BJ (cell line): ENCODE data around the gene PARP8. TPM values are rescaled to one million over a fixed set of nuclear protein-coding genes. Genes with fewer than 3 reads are reported as not detected.

Source experiments
- CTCF ChIA-PET: fragments of 350-600 bp; formaldehyde crosslinking; extraction: SDS; loops from one replicate; lab custom pipeline; 2021; ENCODE audit warnings: antibody characterized with exemption, inconsistent platforms; lab: Yijun Ruan, JAX
- POLR2A ChIA-PET: fragments of 300-600 bp; sonication (Branson Sonifier 250); formaldehyde crosslinking; extraction: SDS; loops from one replicate; lab custom pipeline; 2021; ENCODE audit warnings: antibody characterized with exemption; lab: Charles Lee
- DNase-seq: peaks from one replicate; pipeline ENCODE4 v3.0.0-alpha.2; 2011; ENCODE audit warnings: low read depth
- H3K27me3 ChIP-seq: 2 replicates; pipeline ENCODE4 v1.6.0; 2011; ENCODE audit warnings: low read length; ENCODE audit not compliant: control insufficient read depth, insufficient read depth
- H3K36me3 ChIP-seq: 2 replicates; pipeline ENCODE4 v1.5.1; 2011; ENCODE audit warnings: low read length; ENCODE audit not compliant: control insufficient read depth, insufficient read depth
- H3K4me3 ChIP-seq: 2 replicates; pipeline ENCODE4 v1.5.1; 2011; ENCODE audit warnings: low read depth, mild to moderate bottlenecking, control low read depth, low read length
- CTCF ChIP-seq: IDR thresholded peaks from 2 replicates; pipeline ENCODE4 v1.5.1; 2011; ENCODE audit warnings: low read depth, mild to moderate bottlenecking, control low read depth, inconsistent platforms, low read length, moderate library complexity; ENCODE audit not compliant: insufficient read depth
- polyA plus RNA-seq: library from polyadenylated mRNA; depleted of rRNA; stranded (reverse); fragments of >200 nt; gene quantifications from 2 replicates; pipeline ENCODE4 v1.2.3, GENCODE V29; 2011; rRNA removed

PARP8 gene
- polyA plus RNA-seq, 1 experiment, result 5.0 TPM

GRCh38 chr5:50888751-50889150 lies 222.3 kb downstream of the PARP8 start:
- Histone ChIP-seq H3K36me3 (no peaks in the 10 kb centered on the region), H3K27me3 (no peaks in the 10 kb centered on the region), H3K4me3 (no peak overlapping the region)
- DNase-seq, result no peak
- ChIA-PET POLR2A (no interaction called here), CTCF (no interaction called here)
- TF ChIP-seq CTCF, result no peak

- no peak overlapping the region for H3K4me3 ChIP-seq
- no peaks in the 10 kb centered on the region for H3K27me3 ChIP-seq
- CTCF ChIA-PET, result no interaction called here
- no peak for DNase-seq
- no peaks in the 10 kb centered on the region for H3K36me3 ChIP-seq
- POLR2A ChIA-PET, result no interaction called here
- TF ChIP-seq CTCF, result no peak
Observed at GRCh38 chr5:50889790-50890189, 223.4 kb downstream of the PARP8 start.

Other genes with a start within 250 kb of the PARP8 start
- gene EMB, start 225.3 kb upstream of the PARP8 start, polyA plus RNA-seq, result 0.55 and 1.5 TPM in 2 replicates